ENCODE data around the gene RC3H2. TPM values are rescaled to one million over a fixed set of nuclear protein-coding genes. Genes with fewer than 3 reads are reported as not detected.
"Not testable (repeated sequence)": the region's sequence is repeated elsewhere in the genome, so short reads cannot be mapped to it uniquely, and the experiment has no call there.

Gene RC3H2
- total and polyA plus RNA-seq, 2 donors from 2014 or later: 9.8 to 49.9 TPM

DNA sequence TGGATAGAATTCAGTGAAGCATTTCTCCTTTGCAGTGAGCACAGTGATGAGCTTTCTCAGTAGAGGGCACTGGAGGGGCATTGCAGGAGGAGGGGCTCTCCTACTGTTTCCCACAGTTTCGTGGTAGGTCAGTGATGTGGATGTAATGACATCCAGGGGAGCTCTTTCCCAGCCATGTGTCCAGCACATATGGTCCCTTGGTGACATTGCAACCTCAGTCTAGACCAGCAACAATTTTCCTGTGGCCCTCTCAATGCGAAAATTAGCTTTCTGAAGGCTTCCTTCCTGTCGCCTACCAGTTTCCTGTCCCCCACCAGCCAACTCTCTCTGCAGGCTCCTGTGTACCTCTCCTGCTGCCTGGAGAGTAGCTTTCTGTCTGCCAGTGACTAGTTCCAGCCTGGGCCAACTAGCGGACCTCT, 69.8 kb downstream of the RC3H2 start:
- no peak for FAIRE-seq
- no peak overlapping the region for H3K27ac ChIP-seq (ENCODE audit: low read depth in 2 of 2, low read length in 2 of 2)
- no peak overlapping the region for H3K9ac ChIP-seq (ENCODE audit: low read length in 3 of 3)
- peak in 2 of 5 donors; percentile 9 to 37 for DNase-seq
- intact Hi-C loops (cut with DNase I): no loop called here
- H3K9me3 ChIP-seq (ENCODE audit: control insufficient read depth in 2 of 3, insufficient read depth in 1 of 3, low read length in 3 of 3): no peaks in the 10 kb centered on the region
- no peaks in the 10 kb centered on the region for H3K36me3 ChIP-seq (ENCODE audit: control insufficient read depth in 2 of 3, insufficient read depth in 3 of 3, low read length in 3 of 3)
- TF ChIP-seq, protein P1, sequence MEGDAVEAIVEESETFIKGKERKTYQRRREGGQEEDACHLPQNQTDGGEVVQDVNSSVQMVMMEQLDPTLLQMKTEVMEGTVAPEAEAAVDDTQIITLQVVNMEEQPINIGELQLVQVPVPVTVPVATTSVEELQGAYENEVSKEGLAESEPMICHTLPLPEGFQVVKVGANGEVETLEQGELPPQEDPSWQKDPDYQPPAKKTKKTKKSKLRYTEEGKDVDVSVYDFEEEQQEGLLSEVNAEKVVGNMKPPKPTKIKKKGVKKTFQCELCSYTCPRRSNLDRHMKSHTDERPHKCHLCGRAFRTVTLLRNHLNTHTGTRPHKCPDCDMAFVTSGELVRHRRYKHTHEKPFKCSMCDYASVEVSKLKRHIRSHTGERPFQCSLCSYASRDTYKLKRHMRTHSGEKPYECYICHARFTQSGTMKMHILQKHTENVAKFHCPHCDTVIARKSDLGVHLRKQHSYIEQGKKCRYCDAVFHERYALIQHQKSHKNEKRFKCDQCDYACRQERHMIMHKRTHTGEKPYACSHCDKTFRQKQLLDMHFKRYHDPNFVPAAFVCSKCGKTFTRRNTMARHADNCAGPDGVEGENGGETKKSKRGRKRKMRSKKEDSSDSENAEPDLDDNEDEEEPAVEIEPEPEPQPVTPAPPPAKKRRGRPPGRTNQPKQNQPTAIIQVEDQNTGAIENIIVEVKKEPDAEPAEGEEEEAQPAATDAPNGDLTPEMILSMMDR (IDR thresholded peaks at IDR 0.05; ENCODE audit: borderline replicate concordance, extremely low read depth, insufficient read depth): no peak
- H3K4me3 ChIP-seq (ENCODE audit: low read length in 3 of 3): no peak overlapping the region
- no peaks in the 10 kb centered on the region for H3K27me3 ChIP-seq (ENCODE audit: control insufficient read depth, insufficient read depth, low read length)
- no peaks in the 10 kb centered on the region for H3K4me1 ChIP-seq (ENCODE audit: control insufficient read depth in 2 of 3, insufficient read depth in 2 of 3, low read depth in 1 of 3, low read length in 3 of 3)

DNA sequence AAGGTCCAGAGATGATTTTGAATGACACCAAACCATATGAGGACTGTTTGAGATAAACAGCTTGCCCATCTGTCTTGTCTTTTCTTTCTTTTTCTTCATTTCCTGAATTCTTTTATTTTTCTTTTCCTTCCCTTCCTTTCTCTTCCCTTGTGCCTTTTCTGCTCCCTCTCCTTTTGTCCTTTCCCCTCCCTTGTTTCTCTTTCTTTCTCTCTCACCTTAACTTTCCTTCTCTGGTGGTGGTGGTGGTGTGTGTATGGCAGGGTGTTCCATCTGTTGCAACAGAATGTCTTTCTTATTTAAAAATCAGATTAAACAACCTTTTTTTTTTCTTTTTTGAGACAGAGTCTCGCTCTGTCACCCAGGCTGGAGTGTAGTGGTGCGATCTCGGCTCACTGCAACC, 73.0 kb downstream of the RC3H2 start:
- Histone ChIP-seq H3K4me1 (ENCODE audit: control insufficient read depth in 2 of 3, insufficient read depth in 2 of 3, low read depth in 1 of 3, low read length in 3 of 3) (peaks cover 0 to 5% (median under 1%) of the 10 kb centered on the region in 3 donors), H3K27me3 (ENCODE audit: control insufficient read depth, insufficient read depth, low read length) (no peaks in the 10 kb centered on the region), H3K36me3 (ENCODE audit: control insufficient read depth in 2 of 3, insufficient read depth in 3 of 3, low read length in 3 of 3) (no peaks in the 10 kb centered on the region), H3K27ac (ENCODE audit: low read depth in 2 of 2, low read length in 2 of 2) (no peak overlapping the region), H3K4me3 (ENCODE audit: low read length in 3 of 3) (no peak overlapping the region), H3K9me3 (ENCODE audit: control insufficient read depth in 2 of 3, insufficient read depth in 1 of 3, low read length in 3 of 3) (no peaks in the 10 kb centered on the region), H3K9ac (ENCODE audit: low read length in 3 of 3) (no peak overlapping the region)
- TF ChIP-seq, protein P1 (IDR thresholded peaks at IDR 0.05; ENCODE audit: borderline replicate concordance, extremely low read depth, insufficient read depth): no peak
- FAIRE-seq (no peak), DNase-seq (no peak)
- intact Hi-C loops (cut with DNase I): no loop called here

GRCh38 chr9:122828965-122829284, 76.2 kb downstream of the RC3H2 start:
- H3K36me3 ChIP-seq (ENCODE audit: control insufficient read depth in 2 of 3, insufficient read depth in 3 of 3, low read length in 3 of 3); H3K9me3 ChIP-seq (ENCODE audit: control insufficient read depth in 2 of 3, insufficient read depth in 1 of 3, low read length in 3 of 3); H3K4me1 ChIP-seq (ENCODE audit: control insufficient read depth in 2 of 3, insufficient read depth in 2 of 3, low read depth in 1 of 3, low read length in 3 of 3); FAIRE-seq; DNase-seq; H3K27me3 ChIP-seq (ENCODE audit: control insufficient read depth, insufficient read depth, low read length); intact Hi-C loops (cut with DNase I): not testable (repeated sequence)
- peak overlapping the region; percentile 95 to 98 (median 96) for H3K4me3 ChIP-seq (ENCODE audit: low read length in 3 of 3)
- H3K9ac ChIP-seq (ENCODE audit: low read length in 3 of 3): peak overlapping the region in 2 of 3 donors; percentile 84 to 91
- H3K27ac ChIP-seq (ENCODE audit: low read depth in 2 of 2, low read length in 2 of 2): peak overlapping the region; percentile 95 to 97

DNA sequence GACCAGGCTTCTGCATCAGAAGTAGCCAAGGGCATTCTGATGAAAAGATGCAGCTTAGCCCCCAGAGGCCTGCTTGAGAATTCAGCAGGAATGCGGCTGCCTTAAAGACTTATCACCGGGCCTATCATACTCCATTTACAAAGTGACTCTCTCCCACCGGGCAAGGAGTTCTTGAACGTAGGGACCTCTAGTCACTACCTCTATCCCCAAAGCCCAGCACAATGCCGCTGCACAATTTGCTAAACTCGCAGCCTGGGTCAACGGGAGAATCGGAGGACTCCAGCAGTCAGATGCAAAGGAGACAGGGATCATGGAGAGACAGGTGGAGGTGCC, 77.4 kb downstream of the RC3H2 start:
- Histone ChIP-seq H3K9me3 (ENCODE audit: control insufficient read depth in 2 of 3, insufficient read depth in 1 of 3, low read length in 3 of 3) (no peaks in the 10 kb centered on the region), H3K4me3 (ENCODE audit: low read length in 3 of 3) (peak overlapping the region; percentile 95 to 98 (median 96)), H3K27ac (ENCODE audit: low read depth in 2 of 2, low read length in 2 of 2) (peak overlapping the region; percentile 62 to 95), H3K36me3 (ENCODE audit: control insufficient read depth in 2 of 3, insufficient read depth in 3 of 3, low read length in 3 of 3) (peaks cover 2 to 10% (median 4%) of the 10 kb centered on the region in 3 donors), H3K4me1 (ENCODE audit: control insufficient read depth in 2 of 3, insufficient read depth in 2 of 3, low read depth in 1 of 3, low read length in 3 of 3) (peaks cover 4 to 9% (median 8%) of the 10 kb centered on the region in 3 donors), H3K9ac (ENCODE audit: low read length in 3 of 3) (peak overlapping the region; percentile 49 to 91 (median 84)), H3K27me3 (ENCODE audit: control insufficient read depth, insufficient read depth, low read length) (no peaks in the 10 kb centered on the region)
- FAIRE-seq (no peak), DNase-seq (peak in 1 of 5 donors; percentile 53)
- TF ChIP-seq, protein P1 (IDR thresholded peaks at IDR 0.05; ENCODE audit: borderline replicate concordance, extremely low read depth, insufficient read depth): no peak
- intact Hi-C loops (cut with DNase I): no loop called here
